K562 (cell line): ENCODE data around the gene SAMD15. TPM values are rescaled to one million over a fixed set of nuclear protein-coding genes. Genes with fewer than 3 reads are reported as not detected.

Experiments
- ELF1 ChIP-seq: fragments of 200-800 bp; sonication (Bioruptor generic); IDR thresholded peaks from 2 replicates; pipeline ENCODE4 v1.6.1; 2016; ENCODE audit warnings: missing genetic modification characterization, missing compliant biosample characterization
- MYNN ChIP-seq, 2 experiments: sonication (generic); formaldehyde crosslinking in 1 of 2; IDR thresholded peaks; 2 replicates each; pipeline versions ENCODE4 v1.5.0 to v1.6.1; 2016 to 2020; ENCODE audit warnings: antibody characterized with exemption in 1 of 2, missing genetic modification reagents in 1 of 2
- POLR2AphosphoS5 ChIP-seq: IDR thresholded peaks from 2 replicates; pipeline ENCODE4 v1.6.1; 2011; ENCODE audit warnings: mild to moderate bottlenecking, low read depth, low read length, moderate library complexity; ENCODE audit not compliant: control insufficient read depth, insufficient read depth
- POLR2G ChIP-seq: fragments of 200-400 bp; formaldehyde crosslinking; IDR thresholded peaks from 2 replicates; pipeline ENCODE4 v1.6.1; 2017; ENCODE audit warnings: low read depth, mild to moderate bottlenecking, antibody characterized with exemption, low read length, moderate library complexity
- ZBTB7A ChIP-seq: IDR thresholded peaks from 2 replicates; pipeline ENCODE4 v1.6.1; 2011; ENCODE audit warnings: low read depth, mild to moderate bottlenecking, low read length, moderate library complexity, borderline replicate concordance; ENCODE audit not compliant: control insufficient read depth
- polyA plus RNA-seq, 8 experiments: library from polyadenylated mRNA; depleted of rRNA in 4 of 8; stranded (reverse) in 5 of 8; unstranded in 3 of 8; fragments of >200 nt; fragmentation: Nextera tagmentation in 2 of 8; fragmentation: Illumina TruSeq in 1 of 8; extraction: Ambion mirVana in 2 of 8; extraction: Trizol in 1 of 8; gene quantifications; 2 replicates each; pipeline versions ENCODE4 v1.2.1 to v1.2.3, GENCODE V29; 2011 to 2014; ENCODE audit warnings: inconsistent platforms in 1 of 8, missing spikeins in 1 of 8
- total RNA-seq, 7 experiments: library from RNA; depleted of rRNA in 6 of 7; stranded (reverse); fragments of >200 nt in 6 of 7; fragmentation: Illumina TruSeq in 2 of 7; extraction: Trizol in 2 of 7; gene quantifications; 2 replicates each; pipeline versions ENCODE4 v1.2.1 to v1.2.3, GENCODE V29; 2011 to 2021; ENCODE audit warnings: low replicate concordance in 1 of 7
- TF ChIP-seq, protein P1 (sequence below), 2 experiments: fragments of 450-650 bp in 1 of 2; sonication (generic) in 1 of 2; formaldehyde crosslinking in 1 of 2; IDR thresholded peaks; 2 replicates each; pipeline versions ENCODE4 v1.7.1 to v1.9.0; 2016 to 2022; ENCODE audit warnings: inconsistent platforms in 1 of 2, mild to moderate bottlenecking in 1 of 2, missing genetic modification reagents in 1 of 2
- TF ChIP-seq, protein P2 (sequence below): sonication (generic); formaldehyde crosslinking; IDR thresholded peaks from 2 replicates; pipeline ENCODE4 v1.8.0; 2023; ENCODE audit warnings: mild to moderate bottlenecking, missing genetic modification reagents
- TF ChIP-seq, protein P3 (sequence below): IDR thresholded peaks from 2 replicates; pipeline ENCODE4 v1.6.1; 2011; ENCODE audit warnings: borderline replicate concordance, low read depth, mild to moderate bottlenecking, moderate library complexity, low read length; ENCODE audit not compliant: insufficient read depth, poor library complexity, severe bottlenecking
- TF ChIP-seq, protein P4 (sequence below): fragments of 450-650 bp; IDR thresholded peaks from 2 replicates; pipeline ENCODE4 v1.6.1; 2016; ENCODE audit warnings: borderline replicate concordance

SAMD15 gene
- total and polyA plus RNA-seq, 9 of the 15 experiments (the other 6 are each of a cell fraction or from before 2014, with no cell fraction given), result 0.18 to 0.54 (median 0.25) TPM

DNA sequence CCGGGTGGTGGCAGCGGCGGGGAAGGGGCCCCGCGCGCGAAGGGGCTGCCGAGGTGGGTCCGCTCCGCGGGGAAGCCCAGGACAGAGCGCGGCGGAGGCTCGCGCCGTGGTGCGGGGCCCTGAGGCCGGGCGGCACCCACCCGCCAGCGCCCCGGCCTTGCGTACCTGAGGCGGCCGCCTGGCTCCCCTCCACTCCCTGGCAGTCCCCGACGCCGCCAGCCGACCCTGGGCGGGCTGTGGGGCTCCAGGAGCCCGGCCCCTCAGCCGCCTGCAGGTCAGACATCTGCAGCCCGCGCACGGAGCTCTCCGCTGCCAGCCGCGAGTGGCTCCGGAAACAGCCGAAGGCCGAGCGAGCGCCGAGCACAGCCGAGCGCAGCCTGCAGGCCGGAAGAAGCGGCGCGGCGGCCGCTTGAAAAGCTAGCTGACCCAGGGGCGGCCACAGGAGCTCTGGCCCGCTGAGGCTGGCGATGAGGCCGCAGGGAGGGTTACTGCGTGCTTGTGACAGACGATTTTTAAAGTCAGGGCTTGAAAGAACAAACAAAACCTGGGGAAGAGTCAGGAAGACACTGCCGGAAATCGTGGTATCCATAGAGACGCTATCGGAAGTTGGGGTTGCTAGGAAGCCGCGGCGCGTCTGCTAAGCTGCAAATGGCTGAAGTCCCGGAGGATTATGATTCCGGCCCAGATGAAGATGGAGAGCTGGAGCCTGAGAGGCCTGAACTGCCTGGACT, at the start of gene SAMD15, which contains the start of gene TMED8 (continued):
- TF ChIP-seq, protein P1, sequence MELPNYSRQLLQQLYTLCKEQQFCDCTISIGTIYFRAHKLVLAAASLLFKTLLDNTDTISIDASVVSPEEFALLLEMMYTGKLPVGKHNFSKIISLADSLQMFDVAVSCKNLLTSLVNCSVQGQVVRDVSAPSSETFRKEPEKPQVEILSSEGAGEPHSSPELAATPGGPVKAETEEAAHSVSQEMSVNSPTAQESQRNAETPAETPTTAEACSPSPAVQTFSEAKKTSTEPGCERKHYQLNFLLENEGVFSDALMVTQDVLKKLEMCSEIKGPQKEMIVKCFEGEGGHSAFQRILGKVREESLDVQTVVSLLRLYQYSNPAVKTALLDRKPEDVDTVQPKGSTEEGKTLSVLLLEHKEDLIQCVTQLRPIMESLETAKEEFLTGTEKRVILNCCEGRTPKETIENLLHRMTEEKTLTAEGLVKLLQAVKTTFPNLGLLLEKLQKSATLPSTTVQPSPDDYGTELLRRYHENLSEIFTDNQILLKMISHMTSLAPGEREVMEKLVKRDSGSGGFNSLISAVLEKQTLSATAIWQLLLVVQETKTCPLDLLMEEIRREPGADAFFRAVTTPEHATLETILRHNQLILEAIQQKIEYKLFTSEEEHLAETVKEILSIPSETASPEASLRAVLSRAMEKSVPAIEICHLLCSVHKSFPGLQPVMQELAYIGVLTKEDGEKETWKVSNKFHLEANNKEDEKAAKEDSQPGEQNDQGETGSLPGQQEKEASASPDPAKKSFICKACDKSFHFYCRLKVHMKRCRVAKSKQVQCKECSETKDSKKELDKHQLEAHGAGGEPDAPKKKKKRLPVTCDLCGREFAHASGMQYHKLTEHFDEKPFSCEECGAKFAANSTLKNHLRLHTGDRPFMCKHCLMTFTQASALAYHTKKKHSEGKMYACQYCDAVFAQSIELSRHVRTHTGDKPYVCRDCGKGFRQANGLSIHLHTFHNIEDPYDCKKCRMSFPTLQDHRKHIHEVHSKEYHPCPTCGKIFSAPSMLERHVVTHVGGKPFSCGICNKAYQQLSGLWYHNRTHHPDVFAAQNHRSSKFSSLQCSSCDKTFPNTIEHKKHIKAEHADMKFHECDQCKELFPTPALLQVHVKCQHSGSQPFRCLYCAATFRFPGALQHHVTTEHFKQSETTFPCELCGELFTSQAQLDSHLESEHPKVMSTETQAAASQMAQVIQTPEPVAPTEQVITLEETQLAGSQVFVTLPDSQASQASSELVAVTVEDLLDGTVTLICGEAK (IDR thresholded peaks at IDR 0.05), result peak; percentile 92
- TF ChIP-seq, protein P1 (CRISPR knock-in tag; IDR thresholded peaks at IDR 0.05), result no peak
- TF ChIP-seq, protein P2, sequence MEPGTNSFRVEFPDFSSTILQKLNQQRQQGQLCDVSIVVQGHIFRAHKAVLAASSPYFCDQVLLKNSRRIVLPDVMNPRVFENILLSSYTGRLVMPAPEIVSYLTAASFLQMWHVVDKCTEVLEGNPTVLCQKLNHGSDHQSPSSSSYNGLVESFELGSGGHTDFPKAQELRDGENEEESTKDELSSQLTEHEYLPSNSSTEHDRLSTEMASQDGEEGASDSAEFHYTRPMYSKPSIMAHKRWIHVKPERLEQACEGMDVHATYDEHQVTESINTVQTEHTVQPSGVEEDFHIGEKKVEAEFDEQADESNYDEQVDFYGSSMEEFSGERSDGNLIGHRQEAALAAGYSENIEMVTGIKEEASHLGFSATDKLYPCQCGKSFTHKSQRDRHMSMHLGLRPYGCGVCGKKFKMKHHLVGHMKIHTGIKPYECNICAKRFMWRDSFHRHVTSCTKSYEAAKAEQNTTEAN (CRISPR knock-in tag), result no peak
- TF ChIP-seq POLR2AphosphoS5 (peak; percentile 37; the same call in 1 of the 2 replicates), MYNN (IDR thresholded peaks at IDR 0.05) (peak; percentile 85; the same call in 1 of the 2 replicates), MYNN (CRISPR knock-in tag; IDR thresholded peaks at IDR 0.05) (no peak), POLR2G (peak; percentile 83), ELF1 (peak; percentile 73; the same call in 1 of the 2 replicates), ZBTB7A (peak; percentile 50; the same call in 1 of the 2 replicates)
- TF ChIP-seq, protein P3, sequence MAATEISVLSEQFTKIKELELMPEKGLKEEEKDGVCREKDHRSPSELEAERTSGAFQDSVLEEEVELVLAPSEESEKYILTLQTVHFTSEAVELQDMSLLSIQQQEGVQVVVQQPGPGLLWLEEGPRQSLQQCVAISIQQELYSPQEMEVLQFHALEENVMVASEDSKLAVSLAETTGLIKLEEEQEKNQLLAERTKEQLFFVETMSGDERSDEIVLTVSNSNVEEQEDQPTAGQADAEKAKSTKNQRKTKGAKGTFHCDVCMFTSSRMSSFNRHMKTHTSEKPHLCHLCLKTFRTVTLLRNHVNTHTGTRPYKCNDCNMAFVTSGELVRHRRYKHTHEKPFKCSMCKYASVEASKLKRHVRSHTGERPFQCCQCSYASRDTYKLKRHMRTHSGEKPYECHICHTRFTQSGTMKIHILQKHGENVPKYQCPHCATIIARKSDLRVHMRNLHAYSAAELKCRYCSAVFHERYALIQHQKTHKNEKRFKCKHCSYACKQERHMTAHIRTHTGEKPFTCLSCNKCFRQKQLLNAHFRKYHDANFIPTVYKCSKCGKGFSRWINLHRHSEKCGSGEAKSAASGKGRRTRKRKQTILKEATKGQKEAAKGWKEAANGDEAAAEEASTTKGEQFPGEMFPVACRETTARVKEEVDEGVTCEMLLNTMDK, result peak; percentile 7
- TF ChIP-seq, protein P4, sequence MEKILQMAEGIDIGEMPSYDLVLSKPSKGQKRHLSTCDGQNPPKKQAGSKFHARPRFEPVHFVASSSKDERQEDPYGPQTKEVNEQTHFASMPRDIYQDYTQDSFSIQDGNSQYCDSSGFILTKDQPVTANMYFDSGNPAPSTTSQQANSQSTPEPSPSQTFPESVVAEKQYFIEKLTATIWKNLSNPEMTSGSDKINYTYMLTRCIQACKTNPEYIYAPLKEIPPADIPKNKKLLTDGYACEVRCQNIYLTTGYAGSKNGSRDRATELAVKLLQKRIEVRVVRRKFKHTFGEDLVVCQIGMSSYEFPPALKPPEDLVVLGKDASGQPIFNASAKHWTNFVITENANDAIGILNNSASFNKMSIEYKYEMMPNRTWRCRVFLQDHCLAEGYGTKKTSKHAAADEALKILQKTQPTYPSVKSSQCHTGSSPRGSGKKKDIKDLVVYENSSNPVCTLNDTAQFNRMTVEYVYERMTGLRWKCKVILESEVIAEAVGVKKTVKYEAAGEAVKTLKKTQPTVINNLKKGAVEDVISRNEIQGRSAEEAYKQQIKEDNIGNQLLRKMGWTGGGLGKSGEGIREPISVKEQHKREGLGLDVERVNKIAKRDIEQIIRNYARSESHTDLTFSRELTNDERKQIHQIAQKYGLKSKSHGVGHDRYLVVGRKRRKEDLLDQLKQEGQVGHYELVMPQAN, result peak; percentile 84; the same call in 1 of the 2 replicates
